Lung (tissue), 12 donors: ENCODE data around the gene KLF16. TPM values are rescaled to one million over a fixed set of nuclear protein-coding genes. Genes with fewer than 3 reads are reported as not detected.

Experiments
- ATAC-seq: fragments of 200-7000 bp; cut with Tn5 transposase; one replicate; pipeline ENCODE4 v1.9.1; 2020; ENCODE audit warnings: moderate number of reproducible peaks; ENCODE audit not compliant: insufficient read depth, low FRiP score
- DNase-seq, 3 donors: peaks; one replicate each; pipeline ENCODE4 v3.0.0-alpha.2; 2013 to 2017
- H3K27ac ChIP-seq, 2 donors: one replicate each; pipeline ENCODE4 v1.5.1; 2013; ENCODE audit warnings: mild to moderate bottlenecking in 2 of 2, moderate library complexity in 2 of 2, control low read depth in 1 of 2, inconsistent platforms in 1 of 2, low read depth in 1 of 2, low read length in 1 of 2
- H3K27me3 ChIP-seq, 3 donors: one replicate each; pipeline ENCODE4 v1.5.1; 2013; ENCODE audit warnings: low read length in 2 of 3; ENCODE audit not compliant: control insufficient read depth in 3 of 3, insufficient read depth in 3 of 3
- H3K36me3 ChIP-seq, 4 donors: one replicate each; pipeline ENCODE4 v1.5.1; 2013; ENCODE audit warnings: low read length in 4 of 4, mild to moderate bottlenecking in 1 of 4, moderate library complexity in 1 of 4; ENCODE audit not compliant: control insufficient read depth in 4 of 4, insufficient read depth in 4 of 4
- H3K4me1 ChIP-seq, 5 donors: one replicate each; pipeline ENCODE4 v1.5.1; 2013; ENCODE audit warnings: low read length in 5 of 5, mild to moderate bottlenecking in 2 of 5, moderate library complexity in 1 of 5; ENCODE audit not compliant: control insufficient read depth in 5 of 5, insufficient read depth in 5 of 5
- H3K4me3 ChIP-seq: one replicate; pipeline ENCODE4 v1.5.1; 2013; ENCODE audit warnings: mild to moderate bottlenecking, control low read depth, moderate library complexity
- H3K9ac ChIP-seq, 2 donors: one replicate each; pipeline ENCODE4 v1.5.1; 2013; ENCODE audit warnings: low read length in 2 of 2, control low read depth in 1 of 2; ENCODE audit not compliant: insufficient read depth in 1 of 2
- H3K9me3 ChIP-seq, 4 donors: one replicate each; pipeline ENCODE4 v1.5.1; 2013; ENCODE audit warnings: low read length in 3 of 4, mild to moderate bottlenecking in 1 of 4, moderate library complexity in 1 of 4; ENCODE audit not compliant: control insufficient read depth in 4 of 4, insufficient read depth in 3 of 4
- WGBS, 2 donors: extraction: QIAGEN DNeasy Blood & Tissue Kit; methylation state at CpG; one replicate each; pipeline ENCODE4 v1.1.7; 2013; 5-methylcytosine and 5-hydroxymethylcytosine counted together
- polyA plus RNA-seq, 2 donors: library from polyadenylated mRNA; stranded (reverse); fragments of 200-250 nt; gene quantifications; one replicate each; pipeline ENCODE4 v1.2.1, GENCODE V29; 2013
- total RNA-seq, 2 donors: library from RNA; depleted of rRNA in 1 of 2; stranded (reverse); fragments of >200 nt in 1 of 2; gene quantifications; one replicate each; pipeline ENCODE4 v1.2.1, GENCODE V29; 2014 to 2021
- TF ChIP-seq, protein P1 (sequence below): IDR thresholded peaks from 2 replicates; pipeline ENCODE4 v1.5.1; 2012; ENCODE audit warnings: mild to moderate bottlenecking; ENCODE audit errors: control extremely low read depth, extremely low read depth
- donor health status: control.
- donor health status: control.
- donor health status: Bipolar disorder and iron deficiency.
- donor health status: healthy.
- donor health status: DM: yes; HTN: yes; CAD: no.

KLF16 gene
- total and polyA plus RNA-seq, 4 donors, result 3.3 to 25.6 (median 15.8) TPM

DNA sequence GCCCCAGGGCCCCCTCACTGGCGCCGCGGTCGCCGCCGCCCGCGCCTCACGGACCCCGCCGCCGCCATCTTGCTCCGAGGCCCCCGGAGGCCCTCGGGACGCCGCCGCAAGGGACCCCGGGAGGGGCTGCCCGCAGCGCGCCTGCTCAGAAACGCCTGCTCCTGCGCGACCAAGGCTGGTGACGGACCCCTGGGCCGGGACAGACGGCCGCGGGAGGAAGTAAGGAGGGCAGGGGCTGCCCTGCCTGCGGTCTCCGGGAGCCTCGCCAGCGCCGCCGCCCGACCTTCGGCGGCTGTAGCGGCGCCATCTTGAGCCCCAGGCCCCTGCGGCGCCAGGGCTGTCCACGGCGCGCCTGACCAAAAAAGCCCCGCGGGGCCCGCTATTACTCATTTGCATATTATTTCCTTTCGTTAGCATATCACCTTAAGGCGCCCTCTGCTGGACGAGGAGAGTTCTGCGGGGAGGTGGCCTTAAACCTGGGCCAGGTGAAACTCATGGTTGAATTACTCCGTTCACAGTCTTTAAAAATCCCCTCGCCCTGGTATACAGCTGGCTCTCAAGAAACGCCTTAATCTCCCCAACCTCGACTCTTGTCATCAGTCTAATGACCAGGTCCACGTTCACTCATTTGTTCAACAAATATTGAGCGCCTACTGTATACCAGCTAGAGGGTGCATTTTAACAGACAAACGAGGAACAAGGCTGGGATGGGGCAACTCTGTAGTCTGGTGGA, 14.8 kb downstream of the KLF16 start, which contains the start of gene REXO1:
TSS of gene REXO1 (minus strand) at position 85 of the 733 bp plus-strand sequence. CDS start 125 bp downstream, outside the sequence.
- 2 to 3% methylated on average over 42 to 60 of the region's 60 CpGs for WGBS, 2 donors
- Histone ChIP-seq H3K9ac (peak within 1 kb of the TSS; percentile 81 to 85), H3K27ac (peak within 1 kb of the TSS; percentile 99), H3K4me3 (peak within 1 kb of the TSS; percentile 99), H3K36me3 (peaks cover 0 to 8% (median 1%) of the 10 kb centered on the region in 4 donors), H3K9me3 (no peaks in the 10 kb centered on the region), H3K4me1 (peaks cover 8 to 41% (median 12%) of the 10 kb centered on the region in 5 donors), H3K27me3 (no peaks in the 10 kb centered on the region)
- ATAC-seq (peak; percentile 95), DNase-seq (peak; percentile 96 to 97 (median 96))
- TF ChIP-seq, protein P1, sequence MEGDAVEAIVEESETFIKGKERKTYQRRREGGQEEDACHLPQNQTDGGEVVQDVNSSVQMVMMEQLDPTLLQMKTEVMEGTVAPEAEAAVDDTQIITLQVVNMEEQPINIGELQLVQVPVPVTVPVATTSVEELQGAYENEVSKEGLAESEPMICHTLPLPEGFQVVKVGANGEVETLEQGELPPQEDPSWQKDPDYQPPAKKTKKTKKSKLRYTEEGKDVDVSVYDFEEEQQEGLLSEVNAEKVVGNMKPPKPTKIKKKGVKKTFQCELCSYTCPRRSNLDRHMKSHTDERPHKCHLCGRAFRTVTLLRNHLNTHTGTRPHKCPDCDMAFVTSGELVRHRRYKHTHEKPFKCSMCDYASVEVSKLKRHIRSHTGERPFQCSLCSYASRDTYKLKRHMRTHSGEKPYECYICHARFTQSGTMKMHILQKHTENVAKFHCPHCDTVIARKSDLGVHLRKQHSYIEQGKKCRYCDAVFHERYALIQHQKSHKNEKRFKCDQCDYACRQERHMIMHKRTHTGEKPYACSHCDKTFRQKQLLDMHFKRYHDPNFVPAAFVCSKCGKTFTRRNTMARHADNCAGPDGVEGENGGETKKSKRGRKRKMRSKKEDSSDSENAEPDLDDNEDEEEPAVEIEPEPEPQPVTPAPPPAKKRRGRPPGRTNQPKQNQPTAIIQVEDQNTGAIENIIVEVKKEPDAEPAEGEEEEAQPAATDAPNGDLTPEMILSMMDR, result peak; percentile 90

DNA sequence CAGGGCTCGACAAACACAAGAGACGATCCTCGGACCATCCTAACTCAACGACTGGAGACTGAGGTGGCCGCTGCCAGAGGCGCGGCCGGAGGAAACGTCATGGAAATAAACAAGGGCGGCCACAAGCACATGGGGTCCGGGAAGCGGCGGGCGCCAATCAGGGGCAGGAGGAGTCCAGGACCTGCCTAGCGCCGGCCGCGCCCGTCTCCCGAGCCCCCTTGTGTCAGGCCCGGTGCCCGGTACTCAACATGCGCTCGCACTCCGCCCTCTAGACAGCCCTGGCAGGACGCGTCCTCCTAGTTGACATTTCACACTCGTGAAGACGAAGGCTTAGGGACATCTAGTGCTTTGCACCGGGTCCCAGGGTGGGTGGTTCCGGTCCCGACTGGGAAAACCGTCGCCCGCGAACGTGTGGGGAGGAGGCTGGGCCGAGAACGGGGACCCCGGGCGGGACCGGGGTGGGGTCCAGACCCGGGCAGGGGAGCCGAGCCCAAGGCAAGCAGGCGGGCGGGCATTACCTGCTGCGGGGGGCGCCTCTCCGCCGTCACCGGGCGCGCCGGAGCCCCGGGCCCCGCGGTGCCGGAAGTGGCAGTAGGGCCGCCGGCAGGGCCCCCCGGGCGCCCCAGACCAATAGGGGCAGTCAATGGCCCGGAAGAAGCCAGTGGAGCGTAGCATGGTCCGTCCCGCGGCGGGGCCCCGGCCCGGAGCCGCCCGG, 15.5 kb downstream of the KLF16 start:
- Histone ChIP-seq H3K9me3 (no peaks in the 10 kb centered on the region), H3K36me3 (peaks cover 0 to 8% (median 1%) of the 10 kb centered on the region in 4 donors), H3K4me3 (peak overlapping the region; percentile 99), H3K4me1 (peaks cover 8 to 39% (median 12%) of the 10 kb centered on the region in 5 donors), H3K27me3 (no peaks in the 10 kb centered on the region), H3K9ac (peak overlapping the region; percentile 63 to 85), H3K27ac (peak overlapping the region; percentile 99)
- ATAC-seq, result no peak
- peak in 1 of 3 donors; percentile 35 for DNase-seq
- TF ChIP-seq, protein P1, result no peak
- WGBS, 2 donors, result 0% methylated on average over 28 to 72 of the region's 72 CpGs

DNA sequence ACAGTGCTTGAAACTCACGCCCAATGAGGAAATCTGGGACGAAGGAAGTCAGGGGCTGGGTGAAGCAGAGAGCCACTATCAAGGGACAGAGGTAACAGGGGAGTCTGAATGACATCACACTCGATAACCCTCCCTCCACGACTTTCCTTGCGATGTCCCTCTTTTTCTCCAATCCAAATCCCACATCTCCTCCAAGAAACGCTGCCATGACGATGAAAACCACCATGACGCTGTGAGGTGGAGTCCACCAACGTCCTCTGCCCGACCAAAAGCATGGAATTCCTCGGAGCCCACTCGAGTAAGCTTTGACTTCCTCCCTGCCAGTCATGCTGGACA, 16.1 kb downstream of the KLF16 start:
- 5 to 6% methylated on average over 12 of the region's 12 CpGs for WGBS, 2 donors
- Histone ChIP-seq H3K27ac (peak overlapping the region in 1 of 2 donors; percentile 99), H3K4me1 (peaks cover 8 to 37% (median 12%) of the 10 kb centered on the region in 5 donors), H3K4me3 (peak overlapping the region; percentile 99), H3K36me3 (peaks cover 0 to 8% (median 1%) of the 10 kb centered on the region in 4 donors), H3K9ac (peak overlapping the region; percentile 63 to 85), H3K27me3 (no peaks in the 10 kb centered on the region), H3K9me3 (no peaks in the 10 kb centered on the region)
- DNase-seq (no peak), ATAC-seq (no peak)
- TF ChIP-seq, protein P1, result no peak
